NT2/D1 (cell line): ENCODE data around the gene PCGF6.

Experiments used
- DNase-seq: peaks from one replicate; pipeline ENCODE4 v3.0.0-alpha.2; 2011; ENCODE audit warnings: low read depth, low spot score
- H3K27me3 ChIP-seq: 2 replicates; pipeline ENCODE4 v1.6.0; 2011; ENCODE audit warnings: mild to moderate bottlenecking; ENCODE audit not compliant: insufficient read length, insufficient read depth
- H3K36me3 ChIP-seq: 2 replicates; pipeline ENCODE4 v1.6.1; 2011; ENCODE audit warnings: mild to moderate bottlenecking, low read length, mixed read lengths; ENCODE audit not compliant: insufficient read depth, insufficient read length
- H3K4me1 ChIP-seq: 2 replicates; pipeline ENCODE4 v1.5.1; 2011; ENCODE audit not compliant: insufficient read depth, insufficient read length
- H3K4me3 ChIP-seq: 2 replicates; pipeline ENCODE4 v1.5.1; 2011; ENCODE audit warnings: low read depth; ENCODE audit not compliant: insufficient read length
- H3K9ac ChIP-seq: 2 replicates; pipeline ENCODE4 v1.6.0; 2011; ENCODE audit warnings: low read depth; ENCODE audit not compliant: insufficient read length
- H3K9me3 ChIP-seq: 2 replicates; pipeline ENCODE4 v1.5.1; 2011; ENCODE audit warnings: mild to moderate bottlenecking, low read length; ENCODE audit not compliant: insufficient read depth
- SUZ12 ChIP-seq: IDR thresholded peaks from 2 replicates; pipeline ENCODE4 v1.6.1; 2011; ENCODE audit not compliant: insufficient read length, insufficient read depth; ENCODE audit errors: extremely low read depth
- YY1 ChIP-seq: IDR thresholded peaks from 2 replicates; pipeline ENCODE4 v1.6.1; 2011; ENCODE audit not compliant: insufficient read length, insufficient read depth
- ZNF274 ChIP-seq: IDR thresholded peaks from 2 replicates; pipeline ENCODE4 v1.6.1; 2011; ENCODE audit warnings: mild to moderate bottlenecking, low read depth, low read length

PCGF6 gene

DNA sequence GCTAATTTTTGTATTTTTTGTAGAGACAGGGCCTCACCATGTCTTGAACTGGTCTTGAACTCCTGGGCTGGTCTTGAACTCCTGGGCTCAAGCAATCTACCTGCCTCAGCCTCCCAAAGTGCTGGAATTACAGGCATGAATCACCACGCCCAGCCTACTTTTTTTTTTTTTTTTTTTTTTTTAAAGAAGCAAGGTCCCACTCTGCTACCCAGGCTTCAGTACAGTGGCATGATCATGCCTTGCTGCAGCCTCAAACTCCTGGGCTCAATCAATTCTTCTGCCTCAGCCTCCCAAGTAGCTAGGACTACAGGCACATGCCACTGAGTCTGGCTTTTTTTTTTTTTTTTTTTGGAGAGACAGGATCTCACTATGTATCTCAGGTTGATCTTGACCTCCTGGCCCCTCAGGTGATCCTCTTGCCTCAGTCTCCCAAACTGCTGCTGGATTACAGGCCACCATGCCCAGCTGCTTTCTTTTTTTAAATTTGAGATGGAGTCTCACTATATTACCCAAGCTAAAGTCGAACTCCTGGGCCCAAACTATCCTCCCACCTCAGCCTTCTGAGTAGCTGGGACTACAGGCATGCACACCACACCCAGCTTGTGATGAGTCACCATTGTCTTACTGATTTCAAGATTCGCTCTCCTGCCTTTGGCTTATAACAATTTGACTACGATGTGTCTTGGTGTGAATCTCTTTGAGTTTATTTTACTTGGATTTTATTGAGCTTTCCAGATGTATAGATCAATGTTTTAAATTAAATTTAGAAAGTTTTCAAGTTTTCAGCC is 96.2 kb downstream of the PCGF6 start:
- H3K36me3 ChIP-seq: no peaks in the 10 kb centered on the region
- peaks cover 2% of the 10 kb centered on the region; the same call in 1 of the 2 replicates for H3K9me3 ChIP-seq
- no peak for DNase-seq
- no peak overlapping the region for H3K9ac ChIP-seq
- TF ChIP-seq YY1: no peak
- TF ChIP-seq ZNF274: no peak
- no peak for TF ChIP-seq SUZ12
- H3K4me1 ChIP-seq: no peaks in the 10 kb centered on the region
- H3K27me3 ChIP-seq: no peaks in the 10 kb centered on the region
- no peak overlapping the region for H3K4me3 ChIP-seq

DNA sequence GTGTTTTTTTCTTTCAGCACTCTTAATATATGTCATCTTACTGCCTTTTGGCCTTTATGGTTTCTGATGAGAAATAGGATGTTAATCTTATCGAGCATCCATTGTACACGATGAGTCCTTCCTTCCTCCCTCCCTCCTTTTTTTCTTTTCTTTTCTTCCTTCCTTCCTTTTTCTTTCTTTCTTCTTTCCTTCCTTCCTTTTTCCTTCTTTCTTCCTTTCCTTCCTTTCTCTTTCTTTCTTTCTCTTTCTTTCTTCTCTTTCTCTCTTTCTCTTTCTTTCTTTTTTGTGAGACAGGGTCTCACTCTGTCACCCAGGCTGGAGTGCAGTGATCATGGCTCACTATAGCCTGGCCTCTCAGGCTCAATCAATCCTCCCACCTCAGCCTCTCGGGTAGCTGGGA is 96.8 kb downstream of the PCGF6 start:
- DNase-seq: no peak
- H3K4me3 ChIP-seq: no peak overlapping the region
- H3K27me3 ChIP-seq: no peaks in the 10 kb centered on the region
- TF ChIP-seq SUZ12 (no peak), YY1 (no peak), ZNF274 (no peak)
- H3K4me1 ChIP-seq: no peaks in the 10 kb centered on the region
- H3K9ac ChIP-seq: no peak overlapping the region
- no peaks in the 10 kb centered on the region for H3K36me3 ChIP-seq
- no peaks in the 10 kb centered on the region for H3K9me3 ChIP-seq
